K562 (cell line): ENCODE measurements around the gene TEX14. TPM values are rescaled to one million over a fixed set of nuclear protein-coding genes. Genes with fewer than 3 reads are reported as not detected.
A peak's percentile ranks its signal among the peaks of the same experiment; 100 is the strongest.

Experiments
- ADNP ChIP-seq: fragments of 200-800 bp; sonication (Bioruptor generic); IDR thresholded peaks from 2 replicates; pipeline ENCODE4 v1.6.1; 2016; ENCODE audit warnings: missing genetic modification characterization, missing compliant biosample characterization
- ARID2 ChIP-seq: fragments of 450-650 bp; IDR thresholded peaks from 2 replicates; pipeline ENCODE4 v1.6.1; 2017; ENCODE audit warnings: antibody characterized with exemption, mild to moderate bottlenecking
- BMI1 ChIP-seq: fragments of 150-350 bp; IDR thresholded peaks from 2 replicates; pipeline ENCODE4 v1.6.1; 2014; ENCODE audit warnings: low read length
- CC2D1A ChIP-seq: fragments of 450-650 bp; IDR thresholded peaks from 2 replicates; pipeline ENCODE4 v1.6.1; 2017; ENCODE audit warnings: mild to moderate bottlenecking
- CHD1 ChIP-seq: fragments of 200-600 bp; sonication (generic); IDR thresholded peaks from one replicate; pipeline ENCODE4 v1.6.1; 2012; ENCODE audit warnings: mild to moderate bottlenecking, moderate library complexity, low read length, inconsistent platforms
- EP400 ChIP-seq: fragments of 450-650 bp; IDR thresholded peaks from 2 replicates; pipeline ENCODE4 v1.6.1; 2017; ENCODE audit warnings: antibody characterized with exemption, mild to moderate bottlenecking, moderate library complexity
- FOXK1 ChIP-seq: sonication (generic); formaldehyde crosslinking; IDR thresholded peaks from 2 replicates; pipeline ENCODE4 v1.8.0; 2022; ENCODE audit warnings: missing genetic modification reagents, mild to moderate bottlenecking, borderline replicate concordance
- FOXP1 ChIP-seq: sonication (generic); formaldehyde crosslinking; IDR thresholded peaks from 2 replicates; pipeline ENCODE4 v1.8.0; 2022; ENCODE audit warnings: mild to moderate bottlenecking, missing genetic modification reagents
- FUS ChIP-seq: fragments of 200-400 bp; formaldehyde crosslinking; optimal IDR thresholded peaks from 2 replicates; pipeline ENCODE3; 2017; ENCODE audit warnings: low read depth, low read length
- GATAD2A ChIP-seq: fragments of 450-650 bp; IDR thresholded peaks from 2 replicates; pipeline ENCODE4 v1.6.1; 2017
- GATAD2B ChIP-seq: fragments of 450-650 bp; IDR thresholded peaks from 2 replicates; pipeline ENCODE4 v1.6.1; 2017; ENCODE audit warnings: mild to moderate bottlenecking, borderline replicate concordance
- NBN ChIP-seq: fragments of 450-650 bp; IDR thresholded peaks from 2 replicates; pipeline ENCODE4 v1.6.1; 2016; ENCODE audit warnings: low read depth, mild to moderate bottlenecking
- POLR2B ChIP-seq: fragments of 450-650 bp; IDR thresholded peaks from 2 replicates; pipeline ENCODE4 v1.6.1; 2018; ENCODE audit warnings: low read depth; ENCODE audit not compliant: partially characterized antibody
- PYGO2 ChIP-seq: fragments of 450-650 bp; IDR thresholded peaks from 2 replicates; pipeline ENCODE4 v1.6.1; 2016; ENCODE audit warnings: mild to moderate bottlenecking, missing genetic modification characterization, moderate library complexity, missing compliant biosample characterization
- SFPQ ChIP-seq: fragments of 200-400 bp; formaldehyde crosslinking; IDR thresholded peaks from 2 replicates; pipeline ENCODE4 v1.6.1; 2017; ENCODE audit warnings: mild to moderate bottlenecking, low read depth, low read length, moderate library complexity
- ZEB2 ChIP-seq: fragments of 450-650 bp; IDR thresholded peaks from 2 replicates; pipeline ENCODE4 v1.6.1; 2016
- ZNF232 ChIP-seq: sonication (generic); formaldehyde crosslinking; IDR thresholded peaks from 2 replicates; pipeline ENCODE4 v1.8.0; 2022; ENCODE audit warnings: mild to moderate bottlenecking, missing genetic modification reagents
- ZNF263 ChIP-seq: sonication (generic); formaldehyde crosslinking; IDR thresholded peaks from 2 replicates; pipeline ENCODE4 v1.8.0; 2022; ENCODE audit warnings: mild to moderate bottlenecking, missing genetic modification reagents, borderline replicate concordance
- polyA plus RNA-seq, 8 experiments: library from polyadenylated mRNA; depleted of rRNA in 4 of 8; stranded (reverse) in 5 of 8; unstranded in 3 of 8; fragments of >200 nt; fragmentation: Nextera tagmentation in 2 of 8; fragmentation: Illumina TruSeq in 1 of 8; extraction: Ambion mirVana in 2 of 8; extraction: Trizol in 1 of 8; gene quantifications; 2 replicates each; pipeline versions ENCODE4 v1.2.1 to v1.2.3, GENCODE V29; 2011 to 2014; ENCODE audit warnings: inconsistent platforms in 1 of 8, missing spikeins in 1 of 8
- total RNA-seq, 7 experiments: library from RNA; depleted of rRNA in 6 of 7; stranded (reverse); fragments of >200 nt in 6 of 7; fragmentation: Illumina TruSeq in 2 of 7; extraction: Trizol in 2 of 7; gene quantifications; 2 replicates each; pipeline versions ENCODE4 v1.2.1 to v1.2.3, GENCODE V29; 2011 to 2021; ENCODE audit warnings: low replicate concordance in 1 of 7
- TF ChIP-seq, protein P1 (sequence below): sonication (generic); formaldehyde crosslinking; IDR thresholded peaks from 2 replicates; pipeline ENCODE4 v1.8.0; 2023; ENCODE audit warnings: mild to moderate bottlenecking, missing genetic modification reagents
- TF ChIP-seq, protein P2 (sequence below): sonication (generic); formaldehyde crosslinking; IDR thresholded peaks from 2 replicates; pipeline ENCODE4 v1.8.1; 2022; ENCODE audit warnings: missing genetic modification reagents
- TF ChIP-seq, protein P3 (sequence below), 2 experiments: IDR thresholded peaks in 1 of 2; conservative IDR thresholded peaks in 1 of 2; 2 replicates each; pipeline ENCODE4 v1.6.1; 2016; ENCODE audit warnings: low read depth in 2 of 2, mild to moderate bottlenecking in 1 of 2, missing compliant biosample characterization in 1 of 2, missing genetic modification characterization in 1 of 2, moderate library complexity in 1 of 2

TEX14 gene
- total and polyA plus RNA-seq, 9 of the 15 experiments (the other 6 are each of a cell fraction or from before 2014, with no cell fraction given) = 0.05 to 0.12 (median 0.09) TPM; not detected in 1

DNA sequence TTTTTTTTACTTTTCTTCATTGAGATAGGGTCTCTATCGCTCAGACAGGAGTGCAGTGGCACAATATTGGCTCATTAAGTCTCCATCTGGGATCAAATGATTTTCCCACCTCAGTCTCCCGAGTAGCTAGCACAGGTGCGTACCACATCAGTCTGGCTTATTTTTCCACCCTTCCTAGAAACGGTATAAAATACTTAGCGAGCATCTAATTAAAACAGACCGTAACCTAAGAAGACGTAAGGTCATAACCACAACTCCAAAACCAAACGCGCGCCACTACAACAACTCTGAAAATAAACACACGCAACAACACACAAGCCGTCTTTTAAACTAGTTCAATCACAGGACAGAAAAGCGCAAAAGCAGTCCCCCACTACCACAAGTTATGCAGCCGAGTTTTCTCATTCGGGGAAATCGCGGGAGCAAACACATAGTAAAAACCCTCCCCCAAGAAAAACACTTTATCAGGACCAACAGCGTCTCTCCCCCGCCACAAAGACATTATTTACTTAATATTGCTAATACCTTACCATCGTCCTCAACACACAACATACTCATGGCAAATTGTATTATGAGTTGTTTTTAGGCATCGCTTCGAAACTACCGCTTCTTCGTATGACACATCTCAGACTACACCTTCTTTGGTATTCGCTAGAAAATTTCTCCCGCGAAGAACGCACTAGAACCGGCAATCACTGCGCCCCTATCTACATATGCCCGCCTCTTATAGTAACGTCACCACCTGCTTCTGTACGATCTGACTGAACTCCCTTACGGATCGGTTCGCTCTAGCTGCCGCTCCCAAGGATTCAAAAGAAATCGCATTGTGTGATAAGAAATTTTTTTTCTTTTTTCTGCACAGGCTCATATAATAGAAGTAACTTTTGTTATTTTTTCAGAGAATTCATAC lies 32.8 kb downstream of the TEX14 start (continued):
- TF ChIP-seq, protein P1, sequence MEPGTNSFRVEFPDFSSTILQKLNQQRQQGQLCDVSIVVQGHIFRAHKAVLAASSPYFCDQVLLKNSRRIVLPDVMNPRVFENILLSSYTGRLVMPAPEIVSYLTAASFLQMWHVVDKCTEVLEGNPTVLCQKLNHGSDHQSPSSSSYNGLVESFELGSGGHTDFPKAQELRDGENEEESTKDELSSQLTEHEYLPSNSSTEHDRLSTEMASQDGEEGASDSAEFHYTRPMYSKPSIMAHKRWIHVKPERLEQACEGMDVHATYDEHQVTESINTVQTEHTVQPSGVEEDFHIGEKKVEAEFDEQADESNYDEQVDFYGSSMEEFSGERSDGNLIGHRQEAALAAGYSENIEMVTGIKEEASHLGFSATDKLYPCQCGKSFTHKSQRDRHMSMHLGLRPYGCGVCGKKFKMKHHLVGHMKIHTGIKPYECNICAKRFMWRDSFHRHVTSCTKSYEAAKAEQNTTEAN (CRISPR knock-in tag) = no peak; the same call in 1 of the 2 replicates
- TF ChIP-seq ARID2 (peak; percentile 48; the same call in 1 of the 2 replicates), GATAD2B (0 out of 2 replicates have a peak, but pooled peaks have one; percentile 35), CC2D1A (no peak), ZNF263 (CRISPR knock-in tag) (peak; percentile 65; the same call in 1 of the 2 replicates), FOXK1 (CRISPR knock-in tag) (peak; percentile 99), ZEB2 (peak; percentile 66; the same call in 1 of the 2 replicates), SFPQ (peak; percentile 94), NBN (peak; percentile 96), FUS (peak; percentile 100), BMI1 (peak; percentile 49; the same call in 1 of the 2 replicates), FOXP1 (peak; percentile 99), PYGO2 (tag) (peak; percentile 62), ZNF232 (CRISPR knock-in tag) (no peak; the same call in 1 of the 2 replicates), POLR2B (peak; percentile 100), CHD1 (no peak), GATAD2A (0 out of 2 replicates have a peak, but pooled peaks have one; percentile 87), EP400 (peak; percentile 80), ADNP (tag) (peak; percentile 8; the same call in 1 of the 2 replicates)
- TF ChIP-seq, protein P2, sequence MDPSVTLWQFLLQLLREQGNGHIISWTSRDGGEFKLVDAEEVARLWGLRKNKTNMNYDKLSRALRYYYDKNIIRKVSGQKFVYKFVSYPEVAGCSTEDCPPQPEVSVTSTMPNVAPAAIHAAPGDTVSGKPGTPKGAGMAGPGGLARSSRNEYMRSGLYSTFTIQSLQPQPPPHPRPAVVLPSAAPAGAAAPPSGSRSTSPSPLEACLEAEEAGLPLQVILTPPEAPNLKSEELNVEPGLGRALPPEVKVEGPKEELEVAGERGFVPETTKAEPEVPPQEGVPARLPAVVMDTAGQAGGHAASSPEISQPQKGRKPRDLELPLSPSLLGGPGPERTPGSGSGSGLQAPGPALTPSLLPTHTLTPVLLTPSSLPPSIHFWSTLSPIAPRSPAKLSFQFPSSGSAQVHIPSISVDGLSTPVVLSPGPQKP (CRISPR knock-in tag) = no peak
- TF ChIP-seq, protein P3, sequence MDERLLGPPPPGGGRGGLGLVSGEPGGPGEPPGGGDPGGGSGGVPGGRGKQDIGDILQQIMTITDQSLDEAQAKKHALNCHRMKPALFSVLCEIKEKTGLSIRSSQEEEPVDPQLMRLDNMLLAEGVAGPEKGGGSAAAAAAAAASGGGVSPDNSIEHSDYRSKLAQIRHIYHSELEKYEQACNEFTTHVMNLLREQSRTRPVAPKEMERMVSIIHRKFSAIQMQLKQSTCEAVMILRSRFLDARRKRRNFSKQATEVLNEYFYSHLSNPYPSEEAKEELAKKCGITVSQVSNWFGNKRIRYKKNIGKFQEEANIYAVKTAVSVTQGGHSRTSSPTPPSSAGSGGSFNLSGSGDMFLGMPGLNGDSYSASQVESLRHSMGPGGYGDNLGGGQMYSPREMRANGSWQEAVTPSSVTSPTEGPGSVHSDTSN (CRISPR knock-in tag; IDR thresholded peaks at IDR 0.05; ENCODE audit: low read depth) = no peak
- TF ChIP-seq, protein P3 (tag; conservative IDR thresholded peaks at IDR 0.05; ENCODE audit: low read depth) = no peak
